H1 (cell line): Measurements from ENCODE around the gene ACBD6. TPM values are rescaled to one million over a fixed set of nuclear protein-coding genes. Genes with fewer than 3 reads are reported as not detected.

Experiments
- CTCF ChIA-PET: fragments of 300-600 bp; sonication (Branson Sonifier 250); formaldehyde crosslinking; loops from one replicate; lab custom pipeline; 2021; ENCODE audit not compliant: partially characterized antibody; lab: Charles Lee
- POLR2A ChIA-PET: fragments of 300-600 bp; sonication (Branson Sonifier 250); formaldehyde crosslinking; loops from one replicate; lab custom pipeline; 2021; ENCODE audit warnings: inconsistent platforms; ENCODE audit not compliant: partially characterized antibody; lab: Charles Lee
- DNase-seq, 2 experiments: peaks; one replicate each; pipeline versions ENCODE4 v3.0.0 to v3.0.0-alpha.2; 2010 to 2022; ENCODE audit warnings: low spot score in 2 of 2, low read depth in 1 of 2, mixed read lengths in 1 of 2
- FAIRE-seq: peaks from 2 replicates; lab custom pipeline; 2011; peaks lifted over from hg19 to GRCh38; lab: Jason Lieb, UNC
- H2AFZ ChIP-seq: 2 replicates; pipeline ENCODE4 v1.8.1; 2012; ENCODE audit warnings: low read length, inconsistent platforms
- H2AK5ac ChIP-seq: 2 replicates; pipeline ENCODE4 v1.6.1; 2013; ENCODE audit warnings: low read depth, low read length
- H2BK120ac ChIP-seq: replicated peaks from 2 replicates; pipeline ENCODE3; 2013; ENCODE audit warnings: low read depth, low read length, inconsistent platforms
- H2BK12ac ChIP-seq: 2 replicates; pipeline ENCODE4 v1.6.1; 2013; ENCODE audit warnings: low read depth, low read length
- H2BK15ac ChIP-seq: 2 replicates; pipeline ENCODE4 v1.6.1; 2013; ENCODE audit warnings: low read length
- H2BK20ac ChIP-seq: 2 replicates; pipeline ENCODE4 v1.6.1; 2013; ENCODE audit warnings: low read length
- H2BK5ac ChIP-seq: 2 replicates; pipeline ENCODE4 v1.6.1; 2013; ENCODE audit warnings: low read depth, low read length
- H3K14ac ChIP-seq: 2 replicates; pipeline ENCODE4 v1.6.1; 2013; ENCODE audit warnings: inconsistent platforms; ENCODE audit not compliant: insufficient read length
- H3K18ac ChIP-seq: 2 replicates; pipeline ENCODE4 v1.6.1; 2013; ENCODE audit warnings: low read length; ENCODE audit errors: extremely low read depth
- H3K23ac ChIP-seq: 2 replicates; pipeline ENCODE4 v1.6.1; 2013; ENCODE audit warnings: inconsistent platforms; ENCODE audit not compliant: insufficient read length
- H3K23me2 ChIP-seq: 2 replicates; pipeline ENCODE4 v1.6.1; 2013; ENCODE audit warnings: low read depth, low read length
- H3K27ac ChIP-seq: 2 replicates; pipeline ENCODE4 v1.6.1; 2011; ENCODE audit warnings: low read depth, low read length, inconsistent platforms
- H3K27me3 ChIP-seq, 4 experiments: replicated peaks in 1 of 4; 1 replicate in 1 of 4; 2 replicates in 3 of 4; pipeline versions ENCODE4 v1.6.1 to v1.8.1; 2011 to 2013; ENCODE audit warnings: low read length in 3 of 4, mild to moderate bottlenecking in 3 of 4, inconsistent platforms in 2 of 4, mixed read lengths in 2 of 4, moderate library complexity in 1 of 4; ENCODE audit not compliant: control insufficient read depth in 3 of 4, insufficient read depth in 3 of 4; ENCODE audit errors: extremely low read depth in 1 of 4
- H3K36me3 ChIP-seq, 4 experiments: 2 replicates each; pipeline versions ENCODE4 v1.6.1 to v1.8.1; 2011 to 2013; ENCODE audit warnings: mild to moderate bottlenecking in 4 of 4, low read length in 3 of 4, moderate library complexity in 2 of 4, control low read depth in 1 of 4, inconsistent platforms in 1 of 4; ENCODE audit not compliant: insufficient read depth in 4 of 4, control insufficient read depth in 2 of 4
- H3K4ac ChIP-seq: replicated peaks from 2 replicates; pipeline ENCODE3; 2013; ENCODE audit warnings: low read length, low read depth, mixed read lengths, inconsistent platforms; ENCODE audit not compliant: insufficient read length
- H3K4me1 ChIP-seq, 4 experiments: replicated peaks in 1 of 4; 1 replicate in 1 of 4; 2 replicates in 3 of 4; pipeline versions ENCODE4 v1.6.1 to v1.8.1; 2011 to 2013; ENCODE audit warnings: low read length in 3 of 4, inconsistent platforms in 2 of 4, mixed read lengths in 1 of 4; ENCODE audit not compliant: insufficient read depth in 4 of 4, control insufficient read depth in 3 of 4
- H3K4me2 ChIP-seq, 2 experiments: 2 replicates each; pipeline versions ENCODE4 v1.6.1 to v1.8.1; 2011 to 2013; ENCODE audit warnings: low read depth in 2 of 2, low read length in 2 of 2, control low read depth in 1 of 2, inconsistent platforms in 1 of 2, mild to moderate bottlenecking in 1 of 2; ENCODE audit not compliant: insufficient read depth in 1 of 2
- H3K4me3 ChIP-seq, 4 experiments: fragments of 200-600, 300-600 bp in 1 of 4; sonication (generic), shearing (Covaris generic), sonication (Bioruptor Twin) in 1 of 4; 2 replicates each; pipeline versions ENCODE4 v1.5.1 to v1.8.1; 2011 to 2016; ENCODE audit warnings: low read length in 4 of 4, low read depth in 3 of 4, control low read depth in 2 of 4, inconsistent platforms in 2 of 4, mild to moderate bottlenecking in 2 of 4, mixed read lengths in 1 of 4, moderate library complexity in 1 of 4; ENCODE audit not compliant: insufficient read depth in 2 of 4; ENCODE audit errors: extremely low read depth in 1 of 4
- H3K56ac ChIP-seq: replicated peaks from 2 replicates; pipeline ENCODE3; 2013; ENCODE audit warnings: low read depth, mild to moderate bottlenecking, mixed read lengths, low read length, inconsistent platforms; ENCODE audit not compliant: insufficient read length
- H3K79me1 ChIP-seq: 2 replicates; pipeline ENCODE4 v1.6.1; 2013; ENCODE audit warnings: low read depth, low read length, control low read depth
- H3K79me2 ChIP-seq, 2 experiments: 2 replicates each; pipeline versions ENCODE4 v1.6.1 to v1.8.1; 2012 to 2013; ENCODE audit warnings: low read length in 2 of 2, mild to moderate bottlenecking in 2 of 2, inconsistent platforms in 1 of 2; ENCODE audit not compliant: insufficient read depth in 2 of 2, control insufficient read depth in 1 of 2
- H3K9ac ChIP-seq, 4 experiments: replicated peaks in 1 of 4; 1 replicate in 1 of 4; 2 replicates in 3 of 4; pipeline versions ENCODE4 v1.6.1 to v1.8.1; 2011 to 2013; ENCODE audit warnings: low read depth in 3 of 4, low read length in 3 of 4, control low read depth in 2 of 4, mild to moderate bottlenecking in 2 of 4, moderate library complexity in 2 of 4, inconsistent platforms in 1 of 4; ENCODE audit errors: extremely low read depth in 1 of 4
- H3K9me3 ChIP-seq, 2 experiments: 2 replicates each; pipeline versions ENCODE4 v1.6.1 to v1.8.1; 2012 to 2013; ENCODE audit warnings: mild to moderate bottlenecking in 2 of 2, moderate library complexity in 2 of 2, control low read depth in 1 of 2, inconsistent platforms in 1 of 2, low read depth in 1 of 2, low read length in 1 of 2, mixed read lengths in 1 of 2; ENCODE audit not compliant: insufficient read depth in 2 of 2
- H4K20me1 ChIP-seq, 2 experiments: replicated peaks in 1 of 2; 2 replicates each; pipeline versions ENCODE3 to v1.8.1; 2011 to 2013; ENCODE audit warnings: inconsistent platforms in 2 of 2, low read length in 2 of 2, mild to moderate bottlenecking in 1 of 2; ENCODE audit not compliant: insufficient read depth in 2 of 2, control insufficient read depth in 1 of 2
- H4K5ac ChIP-seq: 2 replicates; pipeline ENCODE4 v1.6.1; 2013; ENCODE audit warnings: low read length, low read depth, mixed read lengths, inconsistent platforms; ENCODE audit not compliant: insufficient read length
- H4K8ac ChIP-seq: 2 replicates; pipeline ENCODE4 v1.8.0; 2013; ENCODE audit warnings: mild to moderate bottlenecking, moderate library complexity, low read length, inconsistent platforms; ENCODE audit not compliant: insufficient read depth; ENCODE audit errors: extremely low read depth
- H4K91ac ChIP-seq: replicated peaks from 2 replicates; pipeline ENCODE3; 2013; ENCODE audit warnings: low read length, mixed read lengths, inconsistent platforms; ENCODE audit not compliant: insufficient read length
- BACH1 ChIP-seq: IDR thresholded peaks from 2 replicates; pipeline ENCODE4 v1.6.1; 2012; ENCODE audit warnings: low read length, improper control_type of control experiment
- CEBPB ChIP-seq: IDR thresholded peaks from 2 replicates; pipeline ENCODE4 v1.6.1; 2012; ENCODE audit warnings: low read depth, low read length
- CHD1 ChIP-seq: IDR thresholded peaks from 2 replicates; pipeline ENCODE4 v1.6.1; 2012; ENCODE audit warnings: low read depth, low read length, improper control_type of control experiment
- CTBP2 ChIP-seq: IDR thresholded peaks from 2 replicates; pipeline ENCODE4 v1.7.0; 2011; ENCODE audit warnings: borderline replicate concordance, mild to moderate bottlenecking, moderate library complexity, mixed read lengths, low read length; ENCODE audit not compliant: insufficient read depth, insufficient read length
- GABPA ChIP-seq: IDR thresholded peaks from 2 replicates; pipeline ENCODE4 v1.6.1; 2011; ENCODE audit warnings: mild to moderate bottlenecking, low read length, moderate library complexity, borderline replicate concordance; ENCODE audit not compliant: insufficient read depth
- HDAC6 ChIP-seq: IDR thresholded peaks from one replicate; pipeline ENCODE4 v1.7.1; 2012; ENCODE audit warnings: low read depth, mild to moderate bottlenecking, inconsistent platforms, low read length, moderate library complexity
- JUN ChIP-seq: IDR thresholded peaks from 2 replicates; pipeline ENCODE4 v1.6.1; 2011; ENCODE audit warnings: low read depth, mild to moderate bottlenecking, improper control_type of control experiment, low read length
- KDM5A ChIP-seq: fragments of 200-600 bp; IDR thresholded peaks from 2 replicates; pipeline ENCODE4 v1.7.1; 2012; ENCODE audit warnings: mild to moderate bottlenecking, low read length, inconsistent platforms, mixed read lengths
- POLR2A ChIP-seq, 2 experiments: IDR thresholded peaks; 1 replicate in 1 of 2; 2 replicates in 1 of 2; pipeline ENCODE4 v1.6.1; 2011; ENCODE audit warnings: low read depth in 2 of 2, low read length in 2 of 2, mild to moderate bottlenecking in 2 of 2; ENCODE audit errors: control extremely low read depth in 1 of 2
- RBBP5 ChIP-seq: IDR thresholded peaks from 2 replicates; pipeline ENCODE4 v1.7.1; 2012; ENCODE audit warnings: low read depth, mild to moderate bottlenecking, inconsistent platforms, low read length, moderate library complexity, borderline replicate concordance
- RFX5 ChIP-seq: IDR thresholded peaks from 2 replicates; pipeline ENCODE4 v1.6.1; 2011; ENCODE audit warnings: low read depth, low read length, improper control_type of control experiment, borderline replicate concordance
- TAF7 ChIP-seq: optimal IDR thresholded peaks from 2 replicates; pipeline ENCODE3; 2011; ENCODE audit warnings: low read depth, mild to moderate bottlenecking, inconsistent platforms, low read length, moderate library complexity, borderline replicate concordance
- TCF12 ChIP-seq: IDR thresholded peaks from 2 replicates; pipeline ENCODE4 v1.6.1; 2011; ENCODE audit warnings: low read depth, mild to moderate bottlenecking, low read length
- YY1 ChIP-seq: IDR thresholded peaks from 2 replicates; pipeline ENCODE4 v1.6.1; 2011; ENCODE audit warnings: low read depth, mild to moderate bottlenecking, low read length
- WGBS, 2 experiments: shearing (Covaris generic) in 1 of 2; methylation state at CpG; one replicate each; pipeline versions ENCODE4 v1.1.6 to v1.1.7; 2013 to 2015; ENCODE audit warnings: low lambda C conversion rate in 2 of 2, mixed read lengths in 2 of 2, inconsistent platforms in 1 of 2, low coverage in 1 of 2, missing lambda C conversion rate in 1 of 2; ENCODE audit not compliant: insufficient replicate concordance in 2 of 2, insufficient coverage in 1 of 2, insufficient read length in 1 of 2; ENCODE audit errors: extremely low coverage in 1 of 2, missing lambda C conversion rate in 1 of 2; 5-methylcytosine and 5-hydroxymethylcytosine counted together
- polyA plus RNA-seq, 7 experiments: library from polyadenylated mRNA; depleted of rRNA in 3 of 7; stranded (reverse) in 5 of 7; unstranded in 2 of 7; fragments of >200 nt in 5 of 7; fragments of 200-250 nt in 2 of 7; gene quantifications; 1 replicate in 5 of 7; 2 replicates in 1 of 7; 4 replicates in 1 of 7; pipeline versions ENCODE4 v1.2.1 to v1.2.3, GENCODE V29; 2011 to 2013; ENCODE audit warnings: missing spikeins in 2 of 7, mixed read lengths in 2 of 7
- total RNA-seq: library from RNA; stranded (reverse); fragmentation: NEBNext Ultra II Directional; extraction: Animal tissue kit (Norgen Biotek cat#: 25700); gene quantifications from 2 replicates; pipeline ENCODE4 v1.2.1, GENCODE V29; 2021
- TF ChIP-seq, protein P1 (sequence below): IDR thresholded peaks from 2 replicates; pipeline ENCODE4 v1.6.1; 2012; ENCODE audit warnings: inconsistent platforms

The ACBD6 gene
- total and polyA plus RNA-seq, 2 of the 8 experiments (the other 6 are each of a cell fraction or from before 2014, with no cell fraction given): 52.0 to 67.7 TPM

DNA sequence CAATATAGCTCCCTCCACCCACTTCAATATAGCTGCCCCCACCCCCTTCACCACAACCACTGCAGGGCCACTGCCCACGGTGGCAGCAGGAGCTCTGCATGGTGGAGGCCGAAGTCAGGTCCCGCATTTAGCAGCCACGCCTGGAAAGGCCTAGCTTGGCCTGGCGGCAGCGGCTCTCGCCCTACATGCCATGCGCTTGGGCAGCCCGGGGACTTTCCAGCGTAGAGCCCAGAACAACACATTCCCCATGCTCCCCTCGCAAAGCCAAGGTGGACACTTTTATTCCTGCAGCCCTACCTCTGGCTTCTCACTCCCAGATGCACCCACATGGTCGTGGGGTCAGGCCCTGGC lies 235.2 kb downstream of the ACBD6 start:
- H2AK5ac ChIP-seq: no peak overlapping the region; the same call in 1 of the 2 replicates
- no peak overlapping the region for H4K91ac ChIP-seq
- H3K23me2 ChIP-seq: no peaks in the 10 kb centered on the region
- no peak for FAIRE-seq
- H2AFZ ChIP-seq: no peak overlapping the region
- H2BK15ac ChIP-seq: 0 out of 2 replicates have a peak overlapping the region, but pooled peaks have one; percentile 26
- H4K8ac ChIP-seq: no peak overlapping the region
- H2BK120ac ChIP-seq: no peak overlapping the region
- DNase-seq: peak in 1 of 2 experiments; percentile 42
- 93% methylated on average over 12 of the region's 12 CpGs; no CpG with 5 or more reads in 1 of the 2 experiments for WGBS, 2 experiments
- H3K27ac ChIP-seq: no peak overlapping the region
- no peak overlapping the region for H2BK12ac ChIP-seq
- no peak overlapping the region for H3K9ac ChIP-seq
- H4K20me1 ChIP-seq: no peaks in the 10 kb centered on the region
- 0 out of 2 replicates have a peak overlapping the region, but pooled peaks have one; percentile 41 for H2BK20ac ChIP-seq
- no peak overlapping the region for H3K14ac ChIP-seq
- POLR2A ChIA-PET: interaction anchor here (1.2 to 4.7 kb wide), 5 partner anchors 9 to 36 kb away, joined by 4 to 17 read pairs (median 6); no protein-coding TSS in a partner anchor
- peak overlapping the region; percentile 20; the same call in 1 of the 2 replicates for H3K18ac ChIP-seq
- H2BK5ac ChIP-seq: 0 out of 2 replicates have a peak overlapping the region, but pooled peaks have one; percentile 8
- no peaks in the 10 kb centered on the region for H3K79me2 ChIP-seq
- H3K56ac ChIP-seq: no peak overlapping the region
- no peaks in the 10 kb centered on the region for H3K9me3 ChIP-seq
- H3K27me3 ChIP-seq: no peaks in the 10 kb centered on the region; a peak in 1 of 7 replicates
- H3K4ac ChIP-seq: no peak overlapping the region
- H3K4me3 ChIP-seq: no peak overlapping the region
- no peaks in the 10 kb centered on the region for H3K79me1 ChIP-seq
- H3K23ac ChIP-seq: no peak overlapping the region
- no peak overlapping the region for H4K5ac ChIP-seq
- H3K4me2 ChIP-seq: no peak overlapping the region
- CTCF ChIA-PET: interaction anchor here (0.7 to 11.1 kb wide), 6 partner anchors 13 to 88 kb away, joined by 3 to 244 read pairs (median 4); no protein-coding TSS in a partner anchor
- H3K4me1 ChIP-seq: peaks cover 15 to 49% (median 33%) of the 10 kb centered on the region in 4 experiments
- no peaks in the 10 kb centered on the region; a peak in 1 of 8 replicates for H3K36me3 ChIP-seq
- no peak for TF ChIP-seq BACH1
- TF ChIP-seq, protein P1, sequence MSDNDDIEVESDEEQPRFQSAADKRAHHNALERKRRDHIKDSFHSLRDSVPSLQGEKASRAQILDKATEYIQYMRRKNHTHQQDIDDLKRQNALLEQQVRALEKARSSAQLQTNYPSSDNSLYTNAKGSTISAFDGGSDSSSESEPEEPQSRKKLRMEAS: no peak
- no peak for TF ChIP-seq KDM5A
- TF ChIP-seq CEBPB: no peak
- TF ChIP-seq POLR2A (IDR thresholded peaks at IDR 0.05; ENCODE audit: control extremely low read depth in 1 of 2, low read depth in 2 of 2, low read length in 2 of 2): no peak
- TF ChIP-seq RFX5: no peak
- TF ChIP-seq TCF12: no peak
- no peak for TF ChIP-seq RBBP5
- no peak for TF ChIP-seq HDAC6
- TF ChIP-seq TAF7: no peak
- TF ChIP-seq JUN: no peak
- TF ChIP-seq GABPA: no peak
- no peak for TF ChIP-seq YY1
- no peak for TF ChIP-seq CHD1
- TF ChIP-seq CTBP2: no peak
